Calu3 (cell line): ENCODE data around the gene ARID1B. TPM values are rescaled to one million over a fixed set of nuclear protein-coding genes. Genes with fewer than 3 reads are reported as not detected.

ENCODE experiments used
- BruUV-seq: library from RNA; stranded (reverse); fragments of 400-500 nt; replicated peaks from 2 replicates; lab custom pipeline; 2021; lab: Mats Ljungman, UMichigan
- CTCF ChIA-PET: fragments of 300-600 bp; sonication (Branson Sonifier 250); formaldehyde crosslinking; loops from one replicate; lab custom pipeline; 2022; ENCODE audit warnings: antibody characterized with exemption; lab: Charles Lee
- DNase-seq: peaks from one replicate; pipeline ENCODE4 v3.0.0; 2022
- H3K27ac Mint-ChIP-seq: one replicate; pipeline ENCODE4 v1.8.0; 2022; ENCODE audit warnings: mixed read lengths; ENCODE audit not compliant: unreplicated experiment
- H3K27me3 Mint-ChIP-seq: one replicate; pipeline ENCODE4 v1.8.0; 2022; ENCODE audit warnings: mixed read lengths; ENCODE audit not compliant: unreplicated experiment
- H3K36me3 Mint-ChIP-seq: one replicate; pipeline ENCODE4 v1.8.0; 2022; ENCODE audit warnings: mild to moderate bottlenecking, moderate library complexity, mixed read lengths; ENCODE audit not compliant: insufficient read depth, unreplicated experiment
- H3K4me1 Mint-ChIP-seq: one replicate; pipeline ENCODE4 v1.8.0; 2022; ENCODE audit warnings: mild to moderate bottlenecking, low read depth, mixed read lengths; ENCODE audit not compliant: unreplicated experiment
- H3K4me3 Mint-ChIP-seq: one replicate; pipeline ENCODE4 v1.8.0; 2022; ENCODE audit warnings: mild to moderate bottlenecking, low read depth, moderate library complexity, mixed read lengths; ENCODE audit not compliant: unreplicated experiment
- H3K9me3 Mint-ChIP-seq: one replicate; pipeline ENCODE4 v1.8.0; 2022; ENCODE audit warnings: low read depth, mixed read lengths; ENCODE audit not compliant: unreplicated experiment
- CTCF ChIP-seq: fragments of 200-600 bp; IDR thresholded peaks from one replicate; pipeline ENCODE4 v1.8.0; 2022; ENCODE audit warnings: antibody characterized with exemption; ENCODE audit not compliant: unreplicated experiment
- intact Hi-C: fragments of 100-400 bp; cut with micrococcal nuclease; formaldehyde crosslinking; loops from one replicate; pipeline ENCODE4 v1.10.0; 2022; ENCODE audit not compliant: unreplicated experiment
- total RNA-seq: library from RNA; stranded (reverse); gene quantifications from 2 replicates; pipeline ENCODE4 v1.2.3, GENCODE V29; 2022

ARID1B gene
- total RNA-seq, 1 experiment from 2014 or later = 53.5 TPM

GRCh38 chr6:157222201-157222981 is 445.2 kb downstream of the ARID1B start:
- Mint-ChIP-seq H3K36me3 (peaks cover 17% of the 10 kb centered on the region), H3K27ac (peak overlapping the region; percentile 16), H3K4me1 (peaks cover 18% of the 10 kb centered on the region), H3K4me3 (no peak overlapping the region), H3K27me3 (no peaks in the 10 kb centered on the region), H3K9me3 (peaks cover 2% of the 10 kb centered on the region)
- intact Hi-C loops = no loop called here
- DNase-seq = no peak
- TF ChIP-seq CTCF = no peak
- BruUV-seq = no TSS peak
- CTCF ChIA-PET = no interaction called here

DNA sequence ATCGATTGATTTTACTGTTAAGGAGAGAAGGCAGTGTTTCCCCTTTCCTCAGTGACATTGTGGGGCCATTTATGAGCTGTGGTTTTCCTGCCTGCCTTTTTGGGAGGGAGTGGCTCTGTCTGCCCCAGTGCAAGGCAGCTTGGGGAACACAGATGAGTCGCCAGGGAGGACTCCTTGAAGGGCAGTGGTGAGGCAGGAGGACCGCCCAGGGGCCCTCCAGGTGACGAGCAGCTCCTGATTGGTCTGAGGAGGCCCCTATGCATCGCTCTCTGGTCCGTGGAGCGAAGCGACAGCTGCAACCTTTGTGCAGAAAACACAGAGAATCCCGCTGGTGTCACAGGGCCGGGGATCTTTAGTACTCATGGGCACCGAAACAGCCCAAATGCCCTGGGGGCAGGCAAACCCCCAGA is 445.8 kb downstream of the ARID1B start:
- no peak overlapping the region for H3K4me3 Mint-ChIP-seq
- H3K27me3 Mint-ChIP-seq = no peaks in the 10 kb centered on the region
- H3K36me3 Mint-ChIP-seq = peaks cover 17% of the 10 kb centered on the region
- H3K9me3 Mint-ChIP-seq = peaks cover 2% of the 10 kb centered on the region
- no TSS peak for BruUV-seq
- CTCF ChIA-PET = no interaction called here
- no peak for DNase-seq
- intact Hi-C loops = no loop called here
- TF ChIP-seq CTCF = no peak
- peaks cover 18% of the 10 kb centered on the region for H3K4me1 Mint-ChIP-seq
- no peak overlapping the region for H3K27ac Mint-ChIP-seq

DNA sequence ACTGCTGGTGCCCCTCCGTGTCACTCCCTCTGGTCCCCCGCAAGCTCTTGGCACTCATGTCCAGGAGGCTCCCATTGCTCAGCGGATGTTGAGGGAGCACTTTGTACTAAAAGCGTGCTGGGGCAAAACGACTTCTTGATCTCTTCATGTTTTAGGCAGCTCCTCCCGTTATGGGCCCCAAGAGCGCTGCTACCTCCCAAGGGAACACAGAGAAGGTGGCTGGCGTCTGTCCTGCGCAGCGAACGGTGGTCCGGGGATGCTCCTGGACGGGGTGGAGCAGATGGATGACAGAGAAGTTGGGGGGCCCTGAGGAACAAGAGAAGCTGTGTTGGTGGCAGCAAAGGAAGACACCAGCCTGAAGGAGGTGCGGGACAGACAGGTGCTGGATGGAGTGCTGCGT is 446.3 kb downstream of the ARID1B start:
- Mint-ChIP-seq H3K9me3 (peaks cover 2% of the 10 kb centered on the region), H3K27me3 (no peaks in the 10 kb centered on the region), H3K27ac (no peak overlapping the region), H3K4me1 (peaks cover 18% of the 10 kb centered on the region), H3K4me3 (no peak overlapping the region), H3K36me3 (peaks cover 17% of the 10 kb centered on the region)
- BruUV-seq = no TSS peak
- DNase-seq = no peak
- CTCF ChIA-PET = no interaction called here
- no peak for TF ChIP-seq CTCF
- intact Hi-C loops = no loop called here

GRCh38 chr6:157224178-157224950 is 447.2 kb downstream of the ARID1B start:
- CTCF ChIA-PET = no interaction called here
- Mint-ChIP-seq H3K27ac (no peak overlapping the region), H3K36me3 (peaks cover 17% of the 10 kb centered on the region), H3K9me3 (peaks cover 2% of the 10 kb centered on the region), H3K4me1 (peaks cover 18% of the 10 kb centered on the region), H3K4me3 (no peak overlapping the region), H3K27me3 (no peaks in the 10 kb centered on the region)
- DNase-seq = no peak
- no TSS peak for BruUV-seq
- intact Hi-C loops = no loop called here
- TF ChIP-seq CTCF = no peak
